HPDE6-E6E7 (cell line): ENCODE data around the gene LRRC7.
A peak's percentile ranks its signal among the peaks of the same experiment; 100 is the strongest.
"Not testable (repeated sequence)": the region's sequence is repeated elsewhere in the genome, so short reads cannot be mapped to it uniquely, and the experiment has no call there.

Experiments used
- DNase-seq: peaks from one replicate; pipeline ENCODE4 v3.0.0; 2011; ENCODE audit warnings: missing footprints; ENCODE audit errors: extremely low spot score

The LRRC7 gene

GRCh38 chr1:69697340-69697739 is 129.6 kb downstream of the LRRC7 start:
- no peak for DNase-seq

GRCh38 chr1:69700770-69701169 is 133.0 kb downstream of the LRRC7 start:
- no peak for DNase-seq

DNA sequence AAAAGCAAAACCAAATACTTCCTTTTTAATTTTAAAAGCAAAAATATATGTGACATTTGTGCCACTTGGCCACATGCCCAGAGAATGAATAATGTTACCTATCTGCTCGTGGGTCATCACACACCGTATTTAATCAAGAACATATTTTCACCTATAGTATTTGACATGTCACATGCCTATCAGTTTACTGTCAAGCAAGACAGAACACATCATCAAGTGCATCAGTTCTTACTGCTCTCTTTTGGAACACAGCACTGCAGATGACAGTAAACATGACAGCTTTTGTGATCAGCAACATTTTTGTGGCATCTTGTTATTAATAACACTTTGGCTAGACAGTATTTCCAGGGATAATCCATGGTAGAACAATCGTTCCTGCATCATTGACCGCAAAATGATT is 134.4 kb downstream of the LRRC7 start:
- peak; percentile 31 for DNase-seq

DNA sequence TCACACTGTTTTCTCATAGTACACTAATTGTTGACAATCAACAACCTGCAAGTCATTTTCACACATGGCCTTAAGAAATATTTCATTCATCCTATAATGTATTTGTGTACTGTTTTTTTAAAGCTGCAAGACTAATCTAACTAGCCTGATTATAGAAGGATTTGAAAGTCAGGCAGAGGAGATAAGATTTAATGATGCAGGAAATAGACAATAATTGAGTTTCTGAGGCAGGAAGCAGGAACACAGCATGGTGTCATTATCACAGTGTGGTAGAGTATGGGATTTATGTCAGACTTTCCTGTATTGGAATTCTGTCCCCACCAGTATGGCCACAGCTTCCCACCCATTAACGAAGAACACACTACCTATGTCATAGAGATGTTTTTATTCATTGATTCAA is 138.8 kb downstream of the LRRC7 start:
- DNase-seq, result no peak

GRCh38 chr1:69707103-69707502 is 139.4 kb downstream of the LRRC7 start:
- no peak for DNase-seq

GRCh38 chr1:69710484-69711189 is 142.9 kb downstream of the LRRC7 start:
- DNase-seq, result no peak

GRCh38 chr1:69711190-69711930 is 143.6 kb downstream of the LRRC7 start:
- no peak for DNase-seq

DNA sequence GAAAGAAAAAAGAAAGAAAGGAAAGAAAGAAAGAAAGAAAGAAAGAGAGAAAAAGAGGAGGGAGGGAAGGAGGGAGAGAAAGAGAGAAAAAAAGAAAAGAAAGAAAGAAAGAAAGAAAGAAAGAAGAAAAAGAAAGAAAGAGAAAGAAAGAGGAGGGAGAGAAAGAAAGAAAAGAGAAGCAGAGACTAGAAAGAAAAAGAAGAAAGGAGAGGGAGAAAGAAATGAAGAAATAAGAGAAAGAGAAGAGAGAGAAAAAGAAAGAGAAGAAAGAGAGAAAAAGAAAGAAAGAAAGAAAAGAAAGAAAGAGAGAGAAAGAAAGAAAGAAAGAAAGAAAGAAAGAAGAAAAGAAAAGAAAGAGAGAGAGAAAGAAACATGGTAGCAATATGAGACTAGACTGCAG is 150.1 kb downstream of the LRRC7 start:
- DNase-seq, result not testable (repeated sequence)

DNA sequence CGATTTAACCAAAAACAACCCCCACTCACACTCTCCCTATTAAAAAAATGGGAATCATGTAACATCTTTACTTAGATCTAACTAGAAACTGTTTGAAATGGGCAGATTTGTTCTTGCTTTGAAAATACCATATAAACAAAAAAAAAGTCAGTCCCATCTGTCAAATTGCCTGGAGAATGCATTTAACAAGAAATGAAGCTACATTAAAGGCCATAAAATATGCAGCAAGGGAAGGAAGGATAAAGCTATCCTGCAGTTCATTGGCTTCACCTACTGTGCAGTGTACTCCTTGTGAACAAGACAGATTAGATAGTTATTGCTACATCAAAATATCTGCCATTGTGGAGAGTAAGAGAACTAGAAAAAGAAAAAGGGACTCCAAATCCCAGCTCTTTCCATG is 160.5 kb downstream of the LRRC7 start:
- no peak for DNase-seq

DNA sequence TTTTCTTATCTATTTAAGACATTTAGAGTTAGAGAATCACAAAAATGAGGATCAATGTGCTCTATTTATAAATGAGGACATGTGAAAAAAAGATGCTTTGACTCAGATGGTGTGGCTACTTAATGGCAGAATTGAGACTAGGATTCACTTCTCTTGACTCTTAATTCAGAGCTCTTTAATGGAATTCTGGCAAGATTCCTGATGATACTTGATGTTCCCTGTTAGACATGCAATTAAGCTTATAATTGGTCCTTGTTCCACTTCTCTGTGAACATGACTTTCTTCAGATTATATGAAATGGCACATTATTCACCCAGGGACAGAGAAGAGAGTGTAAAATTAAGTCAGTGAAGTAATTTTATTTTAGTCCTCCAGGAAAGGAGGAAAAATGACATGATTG is 165.3 kb downstream of the LRRC7 start:
- DNase-seq, result no peak

GRCh38 chr1:69737527-69738185 is 169.9 kb downstream of the LRRC7 start:
- DNase-seq, result peak; percentile 28

DNA sequence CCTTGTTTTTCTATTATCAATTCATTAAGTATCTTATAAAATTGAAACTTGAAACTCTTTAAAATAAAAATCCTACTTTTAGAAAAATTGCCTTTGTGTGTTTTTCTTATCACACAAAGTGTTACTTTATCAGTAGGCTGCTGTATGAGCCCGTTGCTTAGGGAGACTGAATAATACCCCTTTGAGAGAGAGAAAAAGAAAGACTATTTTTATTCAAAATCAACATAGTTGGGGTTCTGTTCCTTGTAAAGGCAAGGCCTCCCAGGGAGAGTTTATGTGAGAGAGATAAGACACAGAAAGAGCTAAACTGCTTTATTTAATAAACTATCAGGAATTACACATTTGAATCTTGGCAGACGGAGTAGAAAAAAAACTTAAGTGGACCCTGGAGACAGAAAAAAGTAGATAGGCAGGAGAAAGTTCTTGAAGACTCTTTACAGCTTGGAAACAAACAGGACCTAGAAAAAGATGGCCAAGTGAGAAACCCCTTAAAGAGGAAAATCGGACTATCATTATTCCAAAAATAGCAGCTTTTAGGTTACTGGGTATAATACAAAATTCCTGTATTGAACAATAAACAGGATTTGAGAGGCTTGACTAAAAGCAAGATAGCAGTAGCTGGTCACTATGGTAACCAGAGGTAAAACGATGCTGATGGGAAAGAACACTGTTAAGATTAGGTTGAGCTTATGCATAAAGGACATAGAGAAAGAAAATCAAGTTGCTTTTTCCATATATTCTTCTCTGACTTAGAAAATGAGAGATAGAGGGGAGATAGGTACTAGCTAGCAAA is 170.9 kb downstream of the LRRC7 start:
- DNase-seq, result no peak

- no peak for DNase-seq
Observed at GRCh38 chr1:69739251-69739605, 171.5 kb downstream of the LRRC7 start.

GRCh38 chr1:69743146-69743545 is 175.4 kb downstream of the LRRC7 start:
- DNase-seq, result no peak

DNA sequence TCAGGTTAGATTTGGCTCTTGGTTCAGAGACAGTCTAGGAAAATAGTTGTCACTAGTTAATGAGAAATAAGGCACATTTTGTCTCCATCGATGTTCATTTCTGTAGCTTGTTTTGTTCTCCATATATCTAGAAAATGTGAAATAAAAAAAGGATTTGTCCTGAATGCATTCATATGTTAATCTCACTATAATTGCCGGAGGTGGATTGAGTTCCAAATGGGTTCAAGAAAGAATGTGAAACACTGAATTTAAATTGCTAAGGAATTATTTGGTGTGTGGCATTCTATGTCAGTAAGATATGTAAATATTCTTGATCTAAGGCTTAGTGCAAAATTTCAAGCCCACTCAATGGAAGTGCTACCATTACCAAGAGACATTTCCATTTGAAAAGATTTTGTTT is 176.7 kb downstream of the LRRC7 start:
- DNase-seq, result no peak

DNA sequence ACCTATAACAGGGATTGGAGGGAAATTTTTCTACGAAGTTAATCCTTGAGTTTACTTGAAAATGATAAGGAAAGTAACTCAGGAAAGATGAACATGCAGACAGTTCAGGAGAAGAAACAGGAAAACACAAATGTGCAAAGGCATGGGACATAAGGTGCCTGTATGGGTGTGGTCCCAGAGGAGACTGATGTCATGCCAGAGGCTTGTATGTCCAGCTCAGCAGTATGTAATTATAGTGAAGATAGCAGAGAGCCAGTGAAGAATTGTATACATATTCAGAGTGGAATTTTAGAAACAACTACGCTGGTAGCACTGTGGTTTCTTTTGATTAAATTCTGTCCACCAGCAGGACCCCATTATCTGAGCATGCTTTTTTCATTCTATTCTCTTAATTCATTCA is 179.5 kb downstream of the LRRC7 start:
- no peak for DNase-seq

DNA sequence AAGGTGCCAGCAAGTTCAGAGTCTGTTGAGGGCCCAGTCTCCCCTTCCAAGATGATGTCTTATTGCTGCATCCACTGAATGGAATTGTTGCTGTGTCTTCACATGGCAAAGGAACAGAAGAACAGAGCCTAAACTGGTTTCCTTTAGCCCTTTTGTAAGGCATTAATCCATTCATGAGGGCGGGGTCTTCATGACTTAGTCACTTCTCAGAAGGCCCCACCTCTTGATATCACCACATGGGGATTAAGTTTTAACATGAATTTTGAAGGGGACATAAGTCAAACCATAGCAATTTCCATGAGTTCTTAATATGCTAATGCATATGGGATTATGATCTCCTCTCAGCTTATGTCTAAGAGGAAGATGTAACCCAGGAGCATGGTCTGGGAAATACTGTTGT is 182.9 kb downstream of the LRRC7 start:
- no peak for DNase-seq

DNA sequence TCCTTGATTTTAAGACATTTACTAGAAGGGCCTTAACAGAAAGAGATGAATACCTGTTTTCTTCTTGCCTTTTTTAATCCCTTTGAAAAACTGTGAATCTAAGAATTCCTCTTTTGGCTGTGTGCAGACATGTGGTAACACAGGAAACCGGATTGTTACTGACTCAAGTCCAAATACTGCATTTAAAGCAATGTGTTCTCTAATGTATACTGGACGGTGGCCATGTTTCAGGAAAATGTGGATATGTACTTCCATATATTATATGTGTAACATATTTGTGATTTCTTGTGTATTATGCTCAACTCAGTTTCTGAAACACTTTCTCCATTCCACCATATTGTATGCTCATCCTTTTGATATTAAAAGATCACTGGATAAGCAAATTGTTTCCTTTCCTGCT is 185.1 kb downstream of the LRRC7 start:
- DNase-seq, result no peak

DNA sequence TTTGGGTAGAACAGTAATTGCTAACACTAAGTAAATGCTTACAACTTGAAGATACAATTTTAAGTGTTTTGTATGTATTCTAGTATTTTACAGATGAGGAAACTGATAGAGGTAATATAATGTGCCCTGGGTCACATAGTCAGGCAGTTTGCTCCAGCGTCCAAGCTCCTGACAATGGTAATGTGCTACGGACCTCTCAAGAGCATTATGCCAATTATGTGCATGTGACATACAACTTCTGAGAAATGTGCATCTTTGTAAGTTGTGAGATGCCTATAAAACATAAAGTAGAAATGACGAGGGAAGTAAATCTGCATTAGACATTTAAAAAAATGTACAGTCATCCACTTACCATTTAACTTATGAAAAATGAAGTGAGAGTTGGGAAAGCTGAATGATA is 186.8 kb downstream of the LRRC7 start:
- no peak for DNase-seq

- DNase-seq, result no peak
Observed at GRCh38 chr1:69755647-69756046, 187.9 kb downstream of the LRRC7 start.

GRCh38 chr1:69765951-69766350 is 198.2 kb downstream of the LRRC7 start:
- DNase-seq, result no peak
